Fibroblast of the aortic adventitia (primary cell): Measurements from ENCODE around the gene ENG. TPM values are rescaled to one million over a fixed set of nuclear protein-coding genes. Genes with fewer than 3 reads are reported as not detected.

ENCODE experiments used
- DNase-seq: peaks from one replicate; pipeline ENCODE4 v3.0.0-alpha.2; 2010; ENCODE audit warnings: low read depth
- H3K4me3 ChIP-seq: 2 replicates; pipeline ENCODE4 v1.5.1; 2011; ENCODE audit warnings: low read depth, mild to moderate bottlenecking, control low read depth, low read length, moderate library complexity
- total RNA-seq: library from RNA; depleted of rRNA; stranded (reverse); fragments of >200 nt; gene quantifications from 2 replicates; pipeline ENCODE4 v1.2.3, GENCODE V29; 2012; ENCODE audit warnings: low replicate concordance
- TF ChIP-seq, protein P1 (sequence below): IDR thresholded peaks from 2 replicates; pipeline ENCODE4 v1.5.1; 2011; ENCODE audit warnings: mild to moderate bottlenecking, low read length, control low read depth, inconsistent platforms; ENCODE audit not compliant: insufficient read depth

The ENG gene
- total RNA-seq, 1 donor, result 62.0 TPM

DNA sequence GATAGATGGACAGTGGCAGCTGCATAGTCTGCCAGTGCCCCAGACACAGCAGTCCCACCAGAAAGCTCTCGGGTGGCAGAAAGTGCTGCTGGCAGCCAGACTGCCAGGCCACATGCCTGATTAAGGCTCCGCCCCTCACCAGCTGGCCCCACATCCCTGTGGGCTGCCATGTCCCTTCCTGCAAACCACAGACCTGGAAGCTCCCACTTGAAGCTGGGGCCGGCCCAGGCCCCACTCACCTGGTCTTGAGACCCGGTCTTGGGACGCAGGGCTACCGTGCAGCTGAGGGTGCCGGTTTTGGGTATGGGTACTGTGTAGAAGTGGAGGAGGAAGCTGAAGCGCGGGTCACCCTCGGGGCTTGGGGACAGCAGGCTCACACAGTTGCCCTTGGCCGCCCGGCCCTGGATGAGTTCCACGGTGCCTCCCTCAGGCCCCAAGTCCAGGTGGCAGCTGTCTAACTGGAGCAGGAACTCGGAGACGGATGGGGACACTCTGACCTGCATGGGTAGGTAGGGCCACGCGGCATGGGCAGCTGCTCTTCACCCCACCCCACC, 36.5 kb downstream of the ENG start:
- no peak for DNase-seq
- no peak overlapping the region for H3K4me3 ChIP-seq
- TF ChIP-seq, protein P1, sequence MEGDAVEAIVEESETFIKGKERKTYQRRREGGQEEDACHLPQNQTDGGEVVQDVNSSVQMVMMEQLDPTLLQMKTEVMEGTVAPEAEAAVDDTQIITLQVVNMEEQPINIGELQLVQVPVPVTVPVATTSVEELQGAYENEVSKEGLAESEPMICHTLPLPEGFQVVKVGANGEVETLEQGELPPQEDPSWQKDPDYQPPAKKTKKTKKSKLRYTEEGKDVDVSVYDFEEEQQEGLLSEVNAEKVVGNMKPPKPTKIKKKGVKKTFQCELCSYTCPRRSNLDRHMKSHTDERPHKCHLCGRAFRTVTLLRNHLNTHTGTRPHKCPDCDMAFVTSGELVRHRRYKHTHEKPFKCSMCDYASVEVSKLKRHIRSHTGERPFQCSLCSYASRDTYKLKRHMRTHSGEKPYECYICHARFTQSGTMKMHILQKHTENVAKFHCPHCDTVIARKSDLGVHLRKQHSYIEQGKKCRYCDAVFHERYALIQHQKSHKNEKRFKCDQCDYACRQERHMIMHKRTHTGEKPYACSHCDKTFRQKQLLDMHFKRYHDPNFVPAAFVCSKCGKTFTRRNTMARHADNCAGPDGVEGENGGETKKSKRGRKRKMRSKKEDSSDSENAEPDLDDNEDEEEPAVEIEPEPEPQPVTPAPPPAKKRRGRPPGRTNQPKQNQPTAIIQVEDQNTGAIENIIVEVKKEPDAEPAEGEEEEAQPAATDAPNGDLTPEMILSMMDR, result no peak

DNA sequence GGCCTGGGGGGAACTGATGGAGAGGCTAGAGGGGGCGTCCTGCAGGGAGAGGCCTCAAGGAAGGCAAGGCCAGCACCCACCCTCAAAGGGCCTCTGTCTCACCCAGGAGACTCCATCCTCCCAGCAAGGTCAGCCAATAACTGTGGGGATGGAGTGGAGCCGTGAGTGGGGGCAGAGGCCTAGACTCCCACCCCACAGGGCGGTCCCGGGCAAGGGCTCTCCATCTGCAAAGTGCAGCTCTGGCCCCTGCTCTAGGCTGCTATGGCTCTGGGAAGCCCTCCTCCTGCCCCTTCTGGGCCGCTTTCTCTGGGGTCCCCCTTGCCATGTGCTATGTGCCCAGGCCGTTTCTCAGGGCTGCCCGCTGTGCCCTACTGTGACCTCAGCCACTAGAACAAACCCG, 37.7 kb downstream of the ENG start:
- DNase-seq, result no peak
- TF ChIP-seq, protein P1, result no peak
- no peak overlapping the region for H3K4me3 ChIP-seq

DNA sequence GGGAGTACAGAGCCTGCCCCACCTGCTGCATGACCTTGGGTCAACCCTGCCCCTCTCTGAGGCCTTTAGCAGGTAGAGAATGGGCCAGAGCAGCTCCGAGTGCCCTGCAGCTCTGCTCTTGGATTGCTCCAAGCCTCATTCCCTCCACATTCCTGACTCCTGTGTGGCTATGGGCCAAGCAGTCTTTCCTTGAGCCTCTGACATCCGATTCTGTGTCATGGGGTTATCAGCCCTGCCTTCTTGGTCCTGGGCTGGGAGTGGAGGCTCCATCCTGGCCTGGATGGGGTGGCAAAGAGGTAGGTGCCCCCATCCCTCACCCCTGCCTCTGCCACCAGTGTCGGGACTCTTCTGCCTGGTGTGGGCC, 38.1 kb downstream of the ENG start:
- peak; percentile 35 for DNase-seq
- TF ChIP-seq, protein P1, result no peak
- no peak overlapping the region for H3K4me3 ChIP-seq

DNA sequence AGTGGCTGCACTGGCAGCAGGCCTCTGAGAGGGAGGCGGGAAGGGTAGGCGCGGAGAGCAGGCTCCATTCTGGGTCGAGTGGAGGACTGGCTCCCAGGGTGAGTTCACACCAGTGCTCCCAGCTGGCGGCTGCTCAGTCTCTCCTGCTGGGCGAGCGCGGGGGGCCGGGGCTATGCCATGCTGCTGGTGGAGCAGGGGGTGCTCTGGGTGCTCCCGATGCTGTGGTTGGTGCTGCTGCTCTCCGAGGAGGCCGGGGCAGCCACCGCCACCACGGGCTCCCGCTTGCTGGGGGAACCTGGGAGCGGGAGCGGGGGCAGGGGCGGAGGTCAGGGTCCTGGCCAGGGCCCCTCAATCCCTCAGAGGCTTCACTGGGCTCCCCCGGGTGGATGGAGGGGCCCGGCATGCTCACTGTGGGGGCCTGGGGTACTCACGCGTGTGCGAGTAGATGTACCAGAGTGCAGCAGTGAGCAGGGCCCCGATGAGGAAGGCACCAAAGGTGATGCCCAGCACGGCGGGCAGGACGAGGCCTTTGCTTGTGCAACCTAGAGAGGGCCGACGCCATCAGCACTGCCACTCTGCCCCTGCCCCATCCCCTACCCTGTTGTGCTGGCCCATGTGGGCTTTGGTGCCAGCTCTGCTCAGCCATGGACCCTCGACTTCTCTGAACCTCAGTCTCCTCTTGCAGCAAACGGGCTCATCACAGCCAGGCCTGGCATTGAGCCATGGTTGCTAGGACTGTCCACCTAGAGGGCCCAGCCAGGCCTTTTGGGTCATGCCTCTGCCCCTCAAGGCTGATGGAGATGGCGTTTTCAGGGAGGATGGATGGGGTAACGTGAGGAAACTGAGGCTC, 38.7 kb downstream of the ENG start:
- DNase-seq, result no peak
- H3K4me3 ChIP-seq, result no peak overlapping the region
- TF ChIP-seq, protein P1, result no peak

DNA sequence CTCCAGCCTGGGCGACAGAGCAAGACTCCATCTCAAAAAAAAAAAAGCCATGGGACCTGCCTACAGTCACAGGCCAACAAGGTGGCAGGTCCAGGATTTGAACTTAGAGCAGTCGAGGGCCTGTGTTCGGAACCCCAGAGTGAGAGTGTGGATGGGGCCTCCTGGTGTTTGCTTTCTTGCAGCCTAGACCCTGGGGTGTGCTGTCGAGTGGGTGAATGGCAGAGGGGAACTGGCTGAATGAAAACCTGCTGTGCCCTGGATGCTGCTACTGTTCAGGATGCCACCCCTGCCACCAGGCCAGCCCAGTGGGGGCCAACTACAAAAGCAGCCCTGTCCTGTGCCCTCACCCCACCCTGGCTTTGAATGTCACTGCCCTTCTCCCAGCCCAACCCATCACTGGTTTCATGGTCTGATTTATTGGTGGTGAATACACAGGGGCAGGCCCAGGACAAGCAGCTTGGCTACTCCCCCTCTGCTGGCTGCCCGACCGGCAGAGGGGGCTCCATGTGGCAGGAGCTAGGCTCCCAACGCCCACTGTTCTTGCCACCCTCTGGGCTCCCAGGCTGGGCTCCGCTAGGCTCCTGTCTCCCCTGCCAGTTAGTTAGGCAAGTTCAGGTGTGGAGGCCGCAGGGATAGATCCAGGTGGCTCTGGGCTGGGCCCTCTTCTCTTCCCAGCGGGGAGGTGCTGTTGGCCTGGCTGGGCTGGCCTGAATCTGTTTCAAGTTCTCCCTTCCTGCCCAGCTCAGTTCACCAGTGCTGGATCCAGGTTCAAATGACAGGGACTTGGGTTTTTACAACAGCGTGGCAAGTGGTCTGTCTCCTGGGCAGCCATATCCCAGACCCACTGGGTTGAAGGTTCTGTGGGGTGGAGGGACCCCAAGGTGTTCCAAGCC, 39.6 kb downstream of the ENG start:
- no peak for DNase-seq
- H3K4me3 ChIP-seq, result no peak overlapping the region
- TF ChIP-seq, protein P1, result no peak

DNA sequence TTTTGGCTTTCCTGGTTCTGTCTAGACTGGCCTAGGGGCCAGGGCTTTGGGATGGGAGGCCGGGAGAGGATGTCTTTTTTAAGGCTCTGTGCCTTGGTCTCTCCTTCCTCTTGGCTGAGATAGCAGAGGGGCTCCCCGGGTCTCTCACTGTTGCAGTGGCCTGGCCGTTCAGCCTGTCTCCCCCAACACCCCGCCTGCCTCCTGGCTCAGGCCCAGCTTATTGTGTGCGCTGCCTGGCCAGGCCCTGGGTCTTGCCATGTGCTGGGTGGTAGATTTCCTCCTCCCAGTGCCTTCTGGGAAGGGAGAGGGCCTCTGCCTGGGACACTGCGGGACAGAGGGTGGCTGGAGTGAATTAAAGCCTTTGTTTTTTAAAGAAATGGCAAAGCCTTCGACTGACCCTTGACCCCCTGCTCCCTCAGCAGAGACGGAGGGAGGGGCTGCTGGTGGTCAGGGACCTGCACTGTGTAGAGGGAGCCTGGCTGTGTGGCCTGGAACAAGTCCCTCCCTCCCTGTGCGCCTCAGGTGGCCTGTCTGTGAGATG, 40.7 kb downstream of the ENG start:
- no peak overlapping the region for H3K4me3 ChIP-seq
- TF ChIP-seq, protein P1, result no peak
- DNase-seq, result no peak
